NT2/D1 (cell line): ENCODE measurements around the gene IFNL1.

ENCODE experiments used
- DNase-seq: peaks from one replicate; pipeline ENCODE4 v3.0.0-alpha.2; 2011; ENCODE audit warnings: low read depth, low spot score
- H3K27me3 ChIP-seq: 2 replicates; pipeline ENCODE4 v1.6.0; 2011; ENCODE audit warnings: mild to moderate bottlenecking; ENCODE audit not compliant: insufficient read length, insufficient read depth
- H3K36me3 ChIP-seq: 2 replicates; pipeline ENCODE4 v1.6.1; 2011; ENCODE audit warnings: mild to moderate bottlenecking, low read length, mixed read lengths; ENCODE audit not compliant: insufficient read depth, insufficient read length
- H3K4me1 ChIP-seq: 2 replicates; pipeline ENCODE4 v1.5.1; 2011; ENCODE audit not compliant: insufficient read depth, insufficient read length
- H3K4me3 ChIP-seq: 2 replicates; pipeline ENCODE4 v1.5.1; 2011; ENCODE audit warnings: low read depth; ENCODE audit not compliant: insufficient read length
- H3K9ac ChIP-seq: 2 replicates; pipeline ENCODE4 v1.6.0; 2011; ENCODE audit warnings: low read depth; ENCODE audit not compliant: insufficient read length
- H3K9me3 ChIP-seq: 2 replicates; pipeline ENCODE4 v1.5.1; 2011; ENCODE audit warnings: mild to moderate bottlenecking, low read length; ENCODE audit not compliant: insufficient read depth
- SUZ12 ChIP-seq: IDR thresholded peaks from 2 replicates; pipeline ENCODE4 v1.6.1; 2011; ENCODE audit not compliant: insufficient read length, insufficient read depth; ENCODE audit errors: extremely low read depth
- YY1 ChIP-seq: IDR thresholded peaks from 2 replicates; pipeline ENCODE4 v1.6.1; 2011; ENCODE audit not compliant: insufficient read length, insufficient read depth
- ZNF274 ChIP-seq: IDR thresholded peaks from 2 replicates; pipeline ENCODE4 v1.6.1; 2011; ENCODE audit warnings: mild to moderate bottlenecking, low read depth, low read length

The IFNL1 gene

GRCh38 chr19:39299404-39299803, 3.2 kb downstream of the IFNL1 start:
- Histone ChIP-seq H3K4me3 (no peak overlapping the region), H3K27me3 (no peaks in the 10 kb centered on the region), H3K9me3 (no peaks in the 10 kb centered on the region), H3K9ac (no peak overlapping the region), H3K36me3 (no peaks in the 10 kb centered on the region), H3K4me1 (peaks cover 3% of the 10 kb centered on the region)
- DNase-seq, result no peak
- no peak for TF ChIP-seq YY1
- TF ChIP-seq ZNF274, result no peak

- no peak for DNase-seq
- no peaks in the 10 kb centered on the region for H3K36me3 ChIP-seq
Observed at GRCh38 chr19:39299832-39300231, 3.6 kb downstream of the IFNL1 start.

GRCh38 chr19:39301021-39301420, 4.8 kb downstream of the IFNL1 start:
- Histone ChIP-seq H3K9ac (no peak overlapping the region), H3K9me3 (no peaks in the 10 kb centered on the region), H3K4me1 (peaks cover 6% of the 10 kb centered on the region), H3K27me3 (no peaks in the 10 kb centered on the region), H3K4me3 (no peak overlapping the region), H3K36me3 (no peaks in the 10 kb centered on the region)
- DNase-seq, result no peak
- TF ChIP-seq YY1 (no peak), SUZ12 (no peak), ZNF274 (no peak)

More at GRCh38 chr19:39299832-39300231, 3.6 kb downstream of the IFNL1 start:
- no peaks in the 10 kb centered on the region for H3K9me3 ChIP-seq
- TF ChIP-seq ZNF274, result no peak
- TF ChIP-seq SUZ12, result no peak
- TF ChIP-seq YY1, result no peak
- H3K4me3 ChIP-seq, result no peak overlapping the region
- H3K9ac ChIP-seq, result no peak overlapping the region
- no peaks in the 10 kb centered on the region for H3K27me3 ChIP-seq
- H3K4me1 ChIP-seq, result peaks cover 3% of the 10 kb centered on the region

DNA sequence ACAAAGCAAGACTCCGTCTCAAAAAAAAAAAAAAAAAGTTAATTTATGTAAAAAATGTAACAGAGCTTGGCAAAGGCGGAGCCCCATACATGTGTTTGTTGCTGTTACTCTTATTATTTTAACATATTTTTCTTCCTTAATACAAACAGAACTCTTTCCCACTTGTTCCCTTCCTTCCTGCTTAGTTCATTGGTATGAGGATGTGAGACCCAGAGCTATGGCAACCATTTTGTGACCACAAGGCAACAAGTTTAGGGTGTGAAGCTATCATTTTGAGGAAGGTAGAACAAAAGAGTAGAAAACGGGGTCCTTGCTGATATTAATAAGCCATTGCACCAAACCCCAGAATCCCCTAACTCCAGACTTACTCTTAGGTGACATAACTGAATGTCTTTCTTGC, 5.4 kb downstream of the IFNL1 start:
- no peak overlapping the region for H3K4me3 ChIP-seq
- DNase-seq, result no peak

GRCh38 chr19:39303373-39304184, 7.4 kb downstream of the IFNL1 start:
- H3K27me3 ChIP-seq, result peaks cover 5% of the 10 kb centered on the region

More for the DNA sequence above, 5.4 kb downstream of the IFNL1 start:
- Histone ChIP-seq H3K9me3 (no peaks in the 10 kb centered on the region), H3K4me1 (peaks cover 3% of the 10 kb centered on the region), H3K27me3 (no peaks in the 10 kb centered on the region), H3K36me3 (no peaks in the 10 kb centered on the region), H3K9ac (no peak overlapping the region)
- no peak for TF ChIP-seq ZNF274
- no peak for TF ChIP-seq SUZ12
- no peak for TF ChIP-seq YY1

DNA sequence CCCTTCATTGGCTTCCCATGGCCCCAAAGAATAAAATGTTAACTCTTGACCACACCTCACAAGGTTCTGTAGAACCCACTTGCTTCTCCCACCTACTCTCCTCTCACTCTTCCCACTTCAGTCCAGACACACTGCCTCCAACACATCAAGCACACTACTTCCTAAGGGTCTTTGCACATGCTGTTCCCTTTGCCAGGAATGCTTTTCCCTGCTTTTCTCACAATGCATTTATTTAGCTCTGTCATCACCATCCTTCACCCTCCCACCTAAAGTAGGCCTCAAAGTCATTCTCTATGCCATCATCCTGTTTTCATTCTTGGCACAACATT, 7.9 kb downstream of the IFNL1 start:
- no peaks in the 10 kb centered on the region for H3K9me3 ChIP-seq
- peaks cover 5% of the 10 kb centered on the region for H3K27me3 ChIP-seq
- no peak for TF ChIP-seq YY1
- no peak for TF ChIP-seq ZNF274
- no peak for TF ChIP-seq SUZ12

More at GRCh38 chr19:39303373-39304184, 7.4 kb downstream of the IFNL1 start:
- Histone ChIP-seq H3K9ac (no peak overlapping the region), H3K9me3 (no peaks in the 10 kb centered on the region), H3K36me3 (no peaks in the 10 kb centered on the region), H3K4me1 (peaks cover 3% of the 10 kb centered on the region), H3K4me3 (no peak overlapping the region)
- TF ChIP-seq SUZ12 (no peak), ZNF274 (no peak), YY1 (no peak)
- DNase-seq, result no peak

GRCh38 chr19:39304701-39305571, 8.7 kb downstream of the IFNL1 start:
- DNase-seq, result no peak
- no peak overlapping the region for H3K4me3 ChIP-seq
- no peak overlapping the region for H3K9ac ChIP-seq
- H3K36me3 ChIP-seq, result no peaks in the 10 kb centered on the region
- no peaks in the 10 kb centered on the region for H3K9me3 ChIP-seq
- H3K4me1 ChIP-seq, result peaks cover 3% of the 10 kb centered on the region
- no peak for TF ChIP-seq ZNF274
- TF ChIP-seq YY1, result no peak
- TF ChIP-seq SUZ12, result no peak
- H3K27me3 ChIP-seq, result peaks cover 5% of the 10 kb centered on the region

More for the DNA sequence above, 7.9 kb downstream of the IFNL1 start:
- no peak for DNase-seq
- Histone ChIP-seq H3K4me3 (no peak overlapping the region), H3K36me3 (no peaks in the 10 kb centered on the region), H3K4me1 (peaks cover 3% of the 10 kb centered on the region), H3K9ac (no peak overlapping the region)
